K562 (cell line): ENCODE measurements around the gene LHB. TPM values are rescaled to one million over a fixed set of nuclear protein-coding genes. Genes with fewer than 3 reads are reported as not detected.

Source experiments
- ATAC-seq: fragments of 200-7000 bp; cut with Tn5 transposase; 3 replicates; pipeline ENCODE4 v1.9.1; 2020; ENCODE audit warnings: moderate library complexity
- BruUV-seq: library from RNA; stranded (reverse); fragments of 400-500 nt; replicated peaks from 2 replicates; lab custom pipeline; 2021; lab: Mats Ljungman, UMichigan
- CTCF ChIA-PET: fragments of 300-600 bp; formaldehyde crosslinking; extraction: SDS; loops from one replicate; lab custom pipeline; 2021; ENCODE audit warnings: low intra/inter-chr PET ratio; lab: Yijun Ruan, JAX
- POLR2A ChIA-PET: fragments of 300-600, 350-650 bp; sonication (Branson Sonifier 250); formaldehyde crosslinking; extraction: SDS; loops from one replicate; lab custom pipeline; 2021; ENCODE audit warnings: antibody characterized with exemption, inconsistent platforms; lab: Yijun Ruan, JAX
- DNase-seq, 4 experiments: peaks; one replicate each; pipeline versions ENCODE4 v3.0.0 to v3.0.0-alpha.2; 2011 to 2018; ENCODE audit warnings: low spot score in 3 of 4, mixed read lengths in 3 of 4; ENCODE audit errors: extremely low read depth in 1 of 4
- FAIRE-seq: peaks from 2 replicates; lab custom pipeline; 2011; peaks lifted over from hg19 to GRCh38; lab: Jason Lieb, UNC
- H2AFZ ChIP-seq: 2 replicates; pipeline ENCODE4 v1.6.0; 2011; ENCODE audit warnings: low read depth, low read length, control low read depth, inconsistent platforms
- H3K27ac ChIP-seq: fragments of 200-600 bp; 3 replicates; pipeline ENCODE4 v1.8.0; 2011; ENCODE audit warnings: low read depth, mild to moderate bottlenecking, control low read depth, inconsistent platforms, low read length, moderate library complexity, mixed read lengths; ENCODE audit errors: extremely low read depth
- H3K27me3 ChIP-seq, 2 experiments: fragments of 300-600 bp in 1 of 2; 2 replicates in 1 of 2; 3 replicates in 1 of 2; pipeline versions ENCODE4 v1.6.0 to v1.8.0; 2011; ENCODE audit warnings: inconsistent platforms in 2 of 2, low read length in 2 of 2, mild to moderate bottlenecking in 1 of 2, mixed read lengths in 1 of 2, moderate library complexity in 1 of 2; ENCODE audit not compliant: control insufficient read depth in 2 of 2, insufficient read depth in 2 of 2
- H3K36me3 ChIP-seq: fragments of 300-600 bp; 3 replicates; pipeline ENCODE4 v1.8.0; 2011; ENCODE audit warnings: mild to moderate bottlenecking, low read length, inconsistent platforms; ENCODE audit not compliant: control insufficient read depth, insufficient read depth
- H3K4me1 ChIP-seq, 2 experiments: fragments of 200-600 bp in 1 of 2; replicated peaks in 1 of 2; 2 replicates in 1 of 2; 3 replicates in 1 of 2; pipeline versions ENCODE4 v1.5.1 to v1.8.0; 2011; ENCODE audit warnings: inconsistent platforms in 2 of 2, low read length in 2 of 2, mild to moderate bottlenecking in 1 of 2, mixed read lengths in 1 of 2, moderate library complexity in 1 of 2; ENCODE audit not compliant: control insufficient read depth in 2 of 2, insufficient read depth in 2 of 2
- H3K4me2 ChIP-seq: 2 replicates; pipeline ENCODE4 v1.6.1; 2011; ENCODE audit warnings: low read length, control low read depth, inconsistent platforms, mixed read lengths; ENCODE audit not compliant: insufficient read depth
- H3K4me3 ChIP-seq: fragments of 200-600 bp; sonication (generic), shearing (Covaris generic); 2 replicates; pipeline ENCODE4 v1.5.1; 2016; ENCODE audit warnings: control low read depth, inconsistent platforms
- H3K79me2 ChIP-seq: fragments of 200-600 bp; 3 replicates; pipeline ENCODE4 v1.8.0; 2011; ENCODE audit warnings: low read length, inconsistent platforms; ENCODE audit not compliant: control insufficient read depth, insufficient read depth
- H3K9ac ChIP-seq, 2 experiments: 2 replicates each; pipeline versions ENCODE4 v1.6.0 to v1.6.1; 2011; ENCODE audit warnings: low read depth in 2 of 2, low read length in 2 of 2, control low read depth in 1 of 2, inconsistent platforms in 1 of 2, mild to moderate bottlenecking in 1 of 2, mixed read lengths in 1 of 2; ENCODE audit not compliant: insufficient read depth in 1 of 2
- H3K9me1 ChIP-seq: one replicate; pipeline ENCODE4 v1.6.0; 2011; ENCODE audit warnings: inconsistent platforms, mild to moderate bottlenecking, low read length, moderate library complexity; ENCODE audit not compliant: control insufficient read depth, insufficient read depth
- H3K9me3 ChIP-seq: replicated peaks from 2 replicates; pipeline ENCODE4 v1.5.1; 2011; ENCODE audit warnings: low read depth, low read length, inconsistent platforms; ENCODE audit not compliant: control insufficient read depth, insufficient read depth
- H4K20me1 ChIP-seq: replicated peaks from 2 replicates; pipeline ENCODE4 v1.6.1; 2011; ENCODE audit warnings: low read length, inconsistent platforms, mixed read lengths; ENCODE audit not compliant: control insufficient read depth, insufficient read depth
- BMI1 ChIP-seq: fragments of 150-350 bp; IDR thresholded peaks from 2 replicates; pipeline ENCODE4 v1.6.1; 2014; ENCODE audit warnings: low read length
- CGGBP1 ChIP-seq: fragments of 250-450 bp; sonication (Bioruptor Pico); IDR thresholded peaks from 2 replicates; pipeline ENCODE4 v1.9.0; 2021; ENCODE audit warnings: mild to moderate bottlenecking
- TFAP4 ChIP-seq: sonication (generic); formaldehyde crosslinking; IDR thresholded peaks from 2 replicates; pipeline ENCODE4 v1.8.0; 2022; ENCODE audit warnings: missing genetic modification reagents, mild to moderate bottlenecking, moderate library complexity, borderline replicate concordance
- ZBTB17 ChIP-seq: fragments of 450-650 bp; formaldehyde crosslinking; IDR thresholded peaks from 2 replicates; pipeline ENCODE4 v1.4.0; 2020; ENCODE audit warnings: mild to moderate bottlenecking
- ZC3H4 ChIP-seq: sonication (generic); formaldehyde crosslinking; IDR thresholded peaks from 2 replicates; pipeline ENCODE4 v1.9.0; 2021; ENCODE audit warnings: missing genetic modification reagents, borderline replicate concordance
- ZNF12 ChIP-seq: sonication (generic); formaldehyde crosslinking; IDR thresholded peaks from 2 replicates; pipeline ENCODE4 v1.4.0; 2020; ENCODE audit warnings: mild to moderate bottlenecking, missing genetic modification reagents
- ZNF347 ChIP-seq: fragments of 450-650 bp; formaldehyde crosslinking; IDR thresholded peaks from 2 replicates; pipeline ENCODE4 v1.4.0; 2020; ENCODE audit warnings: low read depth, mild to moderate bottlenecking, moderate library complexity
- WGBS: fragments of 100-300 bp; shearing (Covaris generic); methylation state at CpG from one replicate; pipeline ENCODE4 v1.1.6; 2016; ENCODE audit warnings: low coverage, mixed read lengths; ENCODE audit not compliant: insufficient coverage; ENCODE audit errors: missing lambda C conversion rate; 5-methylcytosine and 5-hydroxymethylcytosine counted together
- in situ Hi-C: fragments of 300-500 bp; cut with MboI; formaldehyde crosslinking; loops from 4 replicates; pipeline ENCODE4 v1.15.0; 2018; ENCODE audit warnings: inconsistent platforms, mixed read lengths
- intact Hi-C: fragments of 100-400 bp; cut with micrococcal nuclease; formaldehyde crosslinking; loops from 2 replicates; pipeline ENCODE4 v1.14.2; 2022
- polyA plus RNA-seq, 8 experiments: library from polyadenylated mRNA; depleted of rRNA in 4 of 8; stranded (reverse) in 5 of 8; unstranded in 3 of 8; fragments of >200 nt; fragmentation: Nextera tagmentation in 2 of 8; fragmentation: Illumina TruSeq in 1 of 8; extraction: Ambion mirVana in 2 of 8; extraction: Trizol in 1 of 8; gene quantifications; 2 replicates each; pipeline versions ENCODE4 v1.2.1 to v1.2.3, GENCODE V29; 2011 to 2014; ENCODE audit warnings: inconsistent platforms in 1 of 8, missing spikeins in 1 of 8
- total RNA-seq, 7 experiments: library from RNA; depleted of rRNA in 6 of 7; stranded (reverse); fragments of >200 nt in 6 of 7; fragmentation: Illumina TruSeq in 2 of 7; extraction: Trizol in 2 of 7; gene quantifications; 2 replicates each; pipeline versions ENCODE4 v1.2.1 to v1.2.3, GENCODE V29; 2011 to 2021; ENCODE audit warnings: low replicate concordance in 1 of 7
- TF ChIP-seq, protein P1 (sequence below): sonication (generic); formaldehyde crosslinking; IDR thresholded peaks from 2 replicates; pipeline ENCODE4 v1.8.0; 2023; ENCODE audit warnings: mild to moderate bottlenecking, missing genetic modification reagents
- TF ChIP-seq, protein P2 (sequence below): fragments of 450-650 bp; IDR thresholded peaks from 2 replicates; pipeline ENCODE4 v1.7.1; 2018; ENCODE audit warnings: mild to moderate bottlenecking, low read depth; ENCODE audit not compliant: partially characterized antibody
- TF ChIP-seq, protein P3 (sequence below): sonication (generic); formaldehyde crosslinking; IDR thresholded peaks from 2 replicates; pipeline ENCODE4 v1.8.0; 2022; ENCODE audit warnings: missing genetic modification reagents, mild to moderate bottlenecking, borderline replicate concordance
- TF ChIP-seq, protein P4 (sequence below): fragments of 450-650 bp; IDR thresholded peaks from 2 replicates; pipeline ENCODE4 v1.6.1; 2014; ENCODE audit warnings: low read depth, mild to moderate bottlenecking, moderate library complexity, borderline replicate concordance

LHB gene
- total and polyA plus RNA-seq, 9 of the 15 experiments (the other 6 are each of a cell fraction or from before 2014, with no cell fraction given): 0.54 TPM; not detected in 8

DNA sequence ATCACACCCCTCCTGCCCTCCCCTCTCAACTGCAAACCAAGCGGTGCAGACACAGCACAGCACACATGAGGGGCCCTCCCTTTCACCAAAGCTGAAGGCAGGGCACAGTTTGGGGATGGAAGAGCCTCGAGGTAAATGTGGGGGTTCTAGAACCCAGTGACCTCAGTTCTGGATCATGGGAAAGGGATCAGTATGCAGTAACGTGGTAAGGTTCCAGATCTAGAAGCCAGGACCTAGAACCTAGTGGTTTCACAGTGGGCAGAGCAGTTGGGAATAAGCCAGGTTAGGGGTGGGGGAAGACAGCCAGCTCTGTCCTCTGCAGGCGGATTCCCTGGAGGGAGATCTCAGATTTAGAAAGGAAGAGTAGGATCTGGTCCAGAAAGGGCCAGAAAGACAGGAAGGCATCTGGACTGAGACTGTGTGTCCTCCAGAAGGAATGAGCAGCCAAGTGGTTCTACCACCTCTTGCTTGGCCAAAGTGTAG is 48.7 kb downstream of the LHB start:
- CTCF ChIA-PET: interaction anchor here (0.6 kb wide), 2 partner anchors 13 to 332 kb away, joined by 3 to 6 read pairs; no protein-coding TSS in a partner anchor
- no peak for TF ChIP-seq ZBTB17 (CRISPR knock-in tag)
- TF ChIP-seq, protein P1, sequence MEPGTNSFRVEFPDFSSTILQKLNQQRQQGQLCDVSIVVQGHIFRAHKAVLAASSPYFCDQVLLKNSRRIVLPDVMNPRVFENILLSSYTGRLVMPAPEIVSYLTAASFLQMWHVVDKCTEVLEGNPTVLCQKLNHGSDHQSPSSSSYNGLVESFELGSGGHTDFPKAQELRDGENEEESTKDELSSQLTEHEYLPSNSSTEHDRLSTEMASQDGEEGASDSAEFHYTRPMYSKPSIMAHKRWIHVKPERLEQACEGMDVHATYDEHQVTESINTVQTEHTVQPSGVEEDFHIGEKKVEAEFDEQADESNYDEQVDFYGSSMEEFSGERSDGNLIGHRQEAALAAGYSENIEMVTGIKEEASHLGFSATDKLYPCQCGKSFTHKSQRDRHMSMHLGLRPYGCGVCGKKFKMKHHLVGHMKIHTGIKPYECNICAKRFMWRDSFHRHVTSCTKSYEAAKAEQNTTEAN (CRISPR knock-in tag): 0 out of 2 replicates have a peak, but pooled peaks have one; percentile 72
- no peak for TF ChIP-seq ZNF12 (CRISPR knock-in tag)
- TF ChIP-seq, protein P2, sequence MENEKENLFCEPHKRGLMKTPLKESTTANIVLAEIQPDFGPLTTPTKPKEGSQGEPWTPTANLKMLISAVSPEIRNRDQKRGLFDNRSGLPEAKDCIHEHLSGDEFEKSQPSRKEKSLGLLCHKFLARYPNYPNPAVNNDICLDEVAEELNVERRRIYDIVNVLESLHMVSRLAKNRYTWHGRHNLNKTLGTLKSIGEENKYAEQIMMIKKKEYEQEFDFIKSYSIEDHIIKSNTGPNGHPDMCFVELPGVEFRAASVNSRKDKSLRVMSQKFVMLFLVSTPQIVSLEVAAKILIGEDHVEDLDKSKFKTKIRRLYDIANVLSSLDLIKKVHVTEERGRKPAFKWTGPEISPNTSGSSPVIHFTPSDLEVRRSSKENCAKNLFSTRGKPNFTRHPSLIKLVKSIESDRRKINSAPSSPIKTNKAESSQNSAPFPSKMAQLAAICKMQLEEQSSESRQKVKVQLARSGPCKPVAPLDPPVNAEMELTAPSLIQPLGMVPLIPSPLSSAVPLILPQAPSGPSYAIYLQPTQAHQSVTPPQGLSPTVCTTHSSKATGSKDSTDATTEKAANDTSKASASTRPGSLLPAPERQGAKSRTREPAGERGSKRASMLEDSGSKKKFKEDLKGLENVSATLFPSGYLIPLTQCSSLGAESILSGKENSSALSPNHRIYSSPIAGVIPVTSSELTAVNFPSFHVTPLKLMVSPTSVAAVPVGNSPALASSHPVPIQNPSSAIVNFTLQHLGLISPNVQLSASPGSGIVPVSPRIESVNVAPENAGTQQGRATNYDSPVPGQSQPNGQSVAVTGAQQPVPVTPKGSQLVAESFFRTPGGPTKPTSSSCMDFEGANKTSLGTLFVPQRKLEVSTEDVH: peak; percentile 76
- TF ChIP-seq BMI1: no peak
- TF ChIP-seq CGGBP1 (CRISPR knock-in tag): no peak
- no peak for TF ChIP-seq ZNF347 (CRISPR knock-in tag)
- TF ChIP-seq, protein P3, sequence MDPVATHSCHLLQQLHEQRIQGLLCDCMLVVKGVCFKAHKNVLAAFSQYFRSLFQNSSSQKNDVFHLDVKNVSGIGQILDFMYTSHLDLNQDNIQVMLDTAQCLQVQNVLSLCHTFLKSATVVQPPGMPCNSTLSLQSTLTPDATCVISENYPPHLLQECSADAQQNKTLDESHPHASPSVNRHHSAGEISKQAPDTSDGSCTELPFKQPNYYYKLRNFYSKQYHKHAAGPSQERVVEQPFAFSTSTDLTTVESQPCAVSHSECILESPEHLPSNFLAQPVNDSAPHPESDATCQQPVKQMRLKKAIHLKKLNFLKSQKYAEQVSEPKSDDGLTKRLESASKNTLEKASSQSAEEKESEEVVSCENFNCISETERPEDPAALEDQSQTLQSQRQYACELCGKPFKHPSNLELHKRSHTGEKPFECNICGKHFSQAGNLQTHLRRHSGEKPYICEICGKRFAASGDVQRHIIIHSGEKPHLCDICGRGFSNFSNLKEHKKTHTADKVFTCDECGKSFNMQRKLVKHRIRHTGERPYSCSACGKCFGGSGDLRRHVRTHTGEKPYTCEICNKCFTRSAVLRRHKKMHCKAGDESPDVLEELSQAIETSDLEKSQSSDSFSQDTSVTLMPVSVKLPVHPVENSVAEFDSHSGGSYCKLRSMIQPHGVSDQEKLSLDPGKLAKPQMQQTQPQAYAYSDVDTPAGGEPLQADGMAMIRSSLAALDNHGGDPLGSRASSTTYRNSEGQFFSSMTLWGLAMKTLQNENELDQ: 0 out of 2 replicates have a peak, but pooled peaks have one; percentile 31
- TF ChIP-seq ZC3H4: peak; percentile 61; the same call in 1 of the 2 replicates
- TF ChIP-seq, protein P4, sequence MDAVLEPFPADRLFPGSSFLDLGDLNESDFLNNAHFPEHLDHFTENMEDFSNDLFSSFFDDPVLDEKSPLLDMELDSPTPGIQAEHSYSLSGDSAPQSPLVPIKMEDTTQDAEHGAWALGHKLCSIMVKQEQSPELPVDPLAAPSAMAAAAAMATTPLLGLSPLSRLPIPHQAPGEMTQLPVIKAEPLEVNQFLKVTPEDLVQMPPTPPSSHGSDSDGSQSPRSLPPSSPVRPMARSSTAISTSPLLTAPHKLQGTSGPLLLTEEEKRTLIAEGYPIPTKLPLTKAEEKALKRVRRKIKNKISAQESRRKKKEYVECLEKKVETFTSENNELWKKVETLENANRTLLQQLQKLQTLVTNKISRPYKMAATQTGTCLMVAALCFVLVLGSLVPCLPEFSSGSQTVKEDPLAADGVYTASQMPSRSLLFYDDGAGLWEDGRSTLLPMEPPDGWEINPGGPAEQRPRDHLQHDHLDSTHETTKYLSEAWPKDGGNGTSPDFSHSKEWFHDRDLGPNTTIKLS: peak; percentile 98
- peak; percentile 37; the same call in 1 of the 2 replicates for TF ChIP-seq TFAP4

More for the DNA sequence above, 48.7 kb downstream of the LHB start:
- Histone ChIP-seq H3K4me3 (no peak overlapping the region), H3K9me1 (no peaks in the 10 kb centered on the region), H3K27ac (peak overlapping the region; percentile 82; the same call in 2 of the 3 replicates), H3K36me3 (peaks cover 61% of the 10 kb centered on the region), H3K4me2 (peak overlapping the region; percentile 99), H2AFZ (no peak overlapping the region), H3K27me3 (no peaks in the 10 kb centered on the region), H3K9ac (peak overlapping the region; percentile 90 to 91; a peak in 3 of 4 replicates), H3K4me1 (peaks cover 32 to 50% of the 10 kb centered on the region in 2 experiments), H3K9me3 (no peaks in the 10 kb centered on the region), H4K20me1 (peaks cover 21% of the 10 kb centered on the region), H3K79me2 (peaks cover 42% of the 10 kb centered on the region)
- FAIRE-seq (no peak), DNase-seq (no peak), ATAC-seq (no peak; the same call in 2 of the 3 replicates)
- in situ Hi-C loops (loop anchor here (10.0 kb wide), 1 partner anchor 93 kb away; the partner anchor contains the start of gene PPP1R15A), intact Hi-C loops (loop anchor here (5.0 kb wide), 1 partner anchor 36 kb away; the partner anchor contains the start of gene DHDH)
- no TSS peak for BruUV-seq
- 53% methylated on average over 4 of the region's 4 CpGs for WGBS
- POLR2A ChIA-PET: interaction anchor here (0.6 to 14.5 kb wide), 28 partner anchors 8 to 521 kb away, joined by 3 to 439 read pairs (median 12); partner anchors contain the start of genes BAX, DHDH, GYS1 and HSD17B14
